Mesenchymal stem cell (in vitro differentiated cells and primary cell): Measurements from ENCODE around the gene CDIP1.
A peak's percentile ranks its signal among the peaks of the same experiment; 100 is the strongest.

Source experiments
- DNase-seq: peaks from one replicate; pipeline ENCODE4 v3.0.0-alpha.2; 2013
- H2AFZ ChIP-seq: one replicate; pipeline ENCODE4 v1.6.1; 2013; ENCODE audit warnings: low read depth, mild to moderate bottlenecking, control low read depth, inconsistent platforms, low read length, moderate library complexity
- H2AK5ac ChIP-seq: 2 replicates; pipeline ENCODE4 v1.6.1; 2013; ENCODE audit warnings: low read length, moderate library complexity, mild to moderate bottlenecking, inconsistent platforms; ENCODE audit not compliant: severe bottlenecking
- H2BK120ac ChIP-seq: one replicate; pipeline ENCODE4 v1.6.1; 2013; ENCODE audit warnings: low read depth, mild to moderate bottlenecking, inconsistent platforms, low read length, moderate library complexity
- H2BK12ac ChIP-seq, 2 experiments: one replicate each; pipeline ENCODE4 v1.6.1; 2013; ENCODE audit warnings: inconsistent platforms in 2 of 2, low read length in 2 of 2, mild to moderate bottlenecking in 2 of 2, moderate library complexity in 2 of 2, control low read depth in 1 of 2
- H2BK15ac ChIP-seq: one replicate; pipeline ENCODE4 v1.6.1; 2013; ENCODE audit warnings: mild to moderate bottlenecking, low read depth, inconsistent platforms; ENCODE audit not compliant: poor library complexity, severe bottlenecking
- H2BK5ac ChIP-seq: 2 replicates; pipeline ENCODE4 v1.6.1; 2013; ENCODE audit warnings: low read depth, mild to moderate bottlenecking, low read length, control low read depth, inconsistent platforms; ENCODE audit not compliant: poor library complexity, severe bottlenecking
- H3K14ac ChIP-seq, 2 experiments: one replicate each; pipeline ENCODE4 v1.6.1; 2013; ENCODE audit warnings: inconsistent platforms in 2 of 2, low read length in 2 of 2, control low read depth in 1 of 2, mild to moderate bottlenecking in 1 of 2, moderate library complexity in 1 of 2
- H3K18ac ChIP-seq, 2 experiments: one replicate each; pipeline ENCODE4 v1.6.1; 2013; ENCODE audit warnings: inconsistent platforms in 2 of 2, low read length in 2 of 2, control low read depth in 1 of 2, low read depth in 1 of 2, mild to moderate bottlenecking in 1 of 2
- H3K23ac ChIP-seq, 2 experiments: one replicate each; pipeline ENCODE4 v1.6.1; 2013; ENCODE audit warnings: inconsistent platforms in 2 of 2, low read length in 2 of 2, mild to moderate bottlenecking in 2 of 2, moderate library complexity in 2 of 2, control low read depth in 1 of 2
- H3K27ac ChIP-seq: 2 replicates; pipeline ENCODE4 v1.5.1; 2013; ENCODE audit warnings: mild to moderate bottlenecking, moderate library complexity, low read length, control low read depth, inconsistent platforms; ENCODE audit not compliant: poor library complexity, severe bottlenecking
- H3K27me3 ChIP-seq, 2 experiments: 2 replicates each; pipeline versions ENCODE4 v1.6.1 to v1.7.0; 2013; ENCODE audit warnings: low read length in 2 of 2, mild to moderate bottlenecking in 2 of 2, moderate library complexity in 2 of 2, control low read depth in 1 of 2, inconsistent platforms in 1 of 2; ENCODE audit not compliant: control insufficient read depth in 1 of 2, insufficient read depth in 1 of 2
- H3K36me3 ChIP-seq, 2 experiments: 2 replicates each; pipeline versions ENCODE4 v1.6.1 to v1.7.0; 2013; ENCODE audit warnings: low read length in 2 of 2, control low read depth in 1 of 2, inconsistent platforms in 1 of 2, low read depth in 1 of 2, mild to moderate bottlenecking in 1 of 2; ENCODE audit not compliant: insufficient read depth in 2 of 2, control insufficient read depth in 1 of 2
- H3K4ac ChIP-seq, 2 experiments: one replicate each; pipeline ENCODE4 v1.6.1; 2013; ENCODE audit warnings: inconsistent platforms in 2 of 2, low read length in 2 of 2, mild to moderate bottlenecking in 2 of 2, moderate library complexity in 2 of 2, control low read depth in 1 of 2, low read depth in 1 of 2
- H3K4me1 ChIP-seq: 2 replicates; pipeline ENCODE4 v1.6.1; 2013; ENCODE audit warnings: low read depth, low read length, control low read depth; ENCODE audit not compliant: control insufficient read depth, insufficient read depth
- H3K4me2 ChIP-seq: 2 replicates; pipeline ENCODE4 v1.6.1; 2013; ENCODE audit warnings: low read length, mild to moderate bottlenecking, inconsistent platforms; ENCODE audit not compliant: poor library complexity, severe bottlenecking
- H3K4me3 ChIP-seq, 2 experiments: 2 replicates each; pipeline versions ENCODE4 v1.5.1 to v1.7.0; 2013; ENCODE audit warnings: low read length in 2 of 2, mild to moderate bottlenecking in 2 of 2, control low read depth in 1 of 2, low read depth in 1 of 2; ENCODE audit not compliant: insufficient read depth in 1 of 2
- H3K79me1 ChIP-seq: replicated peaks from 2 replicates; pipeline ENCODE4 v1.6.1; 2013; ENCODE audit warnings: mild to moderate bottlenecking, control low read depth, low read length, inconsistent platforms; ENCODE audit not compliant: poor library complexity, severe bottlenecking
- H3K9ac ChIP-seq: 2 replicates; pipeline ENCODE4 v1.7.0; 2013; ENCODE audit warnings: mild to moderate bottlenecking, low read length, moderate library complexity
- H3K9me3 ChIP-seq: 2 replicates; pipeline ENCODE4 v1.7.0; 2013; ENCODE audit warnings: mild to moderate bottlenecking, low read length; ENCODE audit not compliant: control insufficient read depth
- H4K8ac ChIP-seq: one replicate; pipeline ENCODE4 v1.6.1; 2013; ENCODE audit warnings: inconsistent platforms, mild to moderate bottlenecking, low read length, moderate library complexity
- H4K91ac ChIP-seq: one replicate; pipeline ENCODE4 v1.6.1; 2013; ENCODE audit warnings: mild to moderate bottlenecking, low read length, inconsistent platforms
- WGBS: methylation state at CpG from one replicate; pipeline ENCODE4 v1.1.7; 2013; ENCODE audit warnings: mixed read lengths; 5-methylcytosine and 5-hydroxymethylcytosine counted together

The CDIP1 gene

GRCh38 chr16:4513881-4514280 is 24.7 kb downstream of the CDIP1 start:
- Histone ChIP-seq H3K18ac (no peak overlapping the region), H3K27ac (no peak overlapping the region), H3K4me2 (no peak overlapping the region), H3K36me3 (peaks cover 51 to 60% of the 10 kb centered on the region in 2 experiments), H2AK5ac (no peak overlapping the region), H2BK5ac (no peak overlapping the region), H3K79me1 (peaks cover 48% of the 10 kb centered on the region), H3K23ac (no peak overlapping the region), H3K4me3 (no peak overlapping the region), H4K91ac (no peak overlapping the region), H3K14ac (no peak overlapping the region), H2AFZ (no peak overlapping the region), H2BK120ac (no peak overlapping the region), H3K9me3 (no peaks in the 10 kb centered on the region), H2BK12ac (no peak overlapping the region), H3K4me1 (peaks cover 6% of the 10 kb centered on the region), H4K8ac (no peak overlapping the region), H3K27me3 (no peaks in the 10 kb centered on the region), H3K9ac (no peak overlapping the region), H2BK15ac (no peak overlapping the region), H3K4ac (no peak overlapping the region)
- 97% methylated on average over 7 of the region's 7 CpGs for WGBS
- no peak for DNase-seq

GRCh38 chr16:4513086-4513860 is 25.3 kb downstream of the CDIP1 start:
- Histone ChIP-seq H3K27me3 (no peaks in the 10 kb centered on the region), H2BK120ac (no peak overlapping the region), H3K27ac (no peak overlapping the region), H2AFZ (no peak overlapping the region), H2BK5ac (no peak overlapping the region), H3K23ac (no peak overlapping the region), H4K91ac (no peak overlapping the region), H3K14ac (no peak overlapping the region), H3K4me1 (peaks cover 6% of the 10 kb centered on the region), H4K8ac (no peak overlapping the region), H2BK12ac (no peak overlapping the region), H3K4ac (no peak overlapping the region), H2AK5ac (no peak overlapping the region), H3K9ac (no peak overlapping the region), H3K79me1 (peaks cover 48% of the 10 kb centered on the region), H2BK15ac (no peak overlapping the region), H3K4me3 (no peak overlapping the region), H3K4me2 (no peak overlapping the region), H3K9me3 (no peaks in the 10 kb centered on the region), H3K36me3 (peaks cover 57 to 64% of the 10 kb centered on the region in 2 experiments), H3K18ac (no peak overlapping the region)
- DNase-seq: no peak
- 95% methylated on average over 17 of the region's 19 CpGs for WGBS

GRCh38 chr16:4512473-4512872 is 26.1 kb downstream of the CDIP1 start:
- whole genome bisulfite sequencing: 94% methylated on average over 10 of the region's 10 CpGs
- DNase-seq: no peak
- no peak overlapping the region for H3K14ac ChIP-seq
- H2BK15ac ChIP-seq: no peak overlapping the region
- no peak overlapping the region for H3K4ac ChIP-seq
- peak overlapping the region; percentile 9 for H4K91ac ChIP-seq
- H3K36me3 ChIP-seq: peaks cover 65 to 70% of the 10 kb centered on the region in 2 experiments
- peaks cover 52% of the 10 kb centered on the region for H3K79me1 ChIP-seq
- H3K23ac ChIP-seq: no peak overlapping the region
- H2BK5ac ChIP-seq: no peak overlapping the region
- H3K27ac ChIP-seq: no peak overlapping the region
- no peak overlapping the region for H4K8ac ChIP-seq
- no peaks in the 10 kb centered on the region for H3K27me3 ChIP-seq
- H2BK12ac ChIP-seq: peak overlapping the region in 1 of 2 experiments; percentile 19
- H3K9me3 ChIP-seq: no peaks in the 10 kb centered on the region
- no peak overlapping the region for H3K4me2 ChIP-seq
- H3K4me1 ChIP-seq: peaks cover 6% of the 10 kb centered on the region
- no peak overlapping the region for H2BK120ac ChIP-seq
- no peak overlapping the region for H2AFZ ChIP-seq
- H3K4me3 ChIP-seq: no peak overlapping the region
- no peak overlapping the region for H3K18ac ChIP-seq
- H2AK5ac ChIP-seq: no peak overlapping the region
- no peak overlapping the region for H3K9ac ChIP-seq

GRCh38 chr16:4511441-4512082 is 27.0 kb downstream of the CDIP1 start:
- Histone ChIP-seq H3K14ac (no peak overlapping the region), H2BK15ac (no peak overlapping the region), H3K36me3 (peaks cover 73 to 78% of the 10 kb centered on the region in 2 experiments), H2BK5ac (no peak overlapping the region), H3K27ac (no peak overlapping the region), H3K9me3 (no peaks in the 10 kb centered on the region), H3K4me2 (no peak overlapping the region), H3K9ac (peak overlapping the region; percentile 8), H2AK5ac (no peak overlapping the region), H2BK12ac (no peak overlapping the region), H3K18ac (no peak overlapping the region), H3K23ac (no peak overlapping the region), H4K91ac (no peak overlapping the region), H2BK120ac (no peak overlapping the region), H3K27me3 (no peaks in the 10 kb centered on the region), H3K4ac (no peak overlapping the region), H3K4me1 (peaks cover 6% of the 10 kb centered on the region), H2AFZ (no peak overlapping the region), H3K79me1 (peaks cover 53% of the 10 kb centered on the region), H4K8ac (no peak overlapping the region), H3K4me3 (no peak overlapping the region)
- DNase-seq: peak; percentile 61
- WGBS: 64% methylated on average over 9 of the region's 9 CpGs
